H9 (cell line): Measurements from ENCODE around the gene VPS41. TPM values are rescaled to one million over a fixed set of nuclear protein-coding genes. Genes with fewer than 3 reads are reported as not detected.

Experiments used
- DNase-seq: peaks from one replicate; pipeline ENCODE4 v3.0.0-alpha.2; 2017
- H2AFZ ChIP-seq: one replicate; pipeline ENCODE4 v1.6.1; 2013; ENCODE audit warnings: mild to moderate bottlenecking, low read length, control low read depth, moderate library complexity
- H2AK5ac ChIP-seq: 2 replicates; pipeline ENCODE4 v1.6.1; 2013; ENCODE audit warnings: low read length, control low read depth, mixed read lengths; ENCODE audit not compliant: insufficient read length
- H2BK120ac ChIP-seq: one replicate; pipeline ENCODE4 v1.6.1; 2013; ENCODE audit warnings: low read depth, mild to moderate bottlenecking, low read length, control low read depth, inconsistent platforms; ENCODE audit not compliant: poor library complexity, severe bottlenecking
- H2BK12ac ChIP-seq: 2 replicates; pipeline ENCODE4 v1.6.1; 2013; ENCODE audit warnings: low read length, control low read depth, mixed read lengths, low read depth; ENCODE audit not compliant: insufficient read length
- H2BK15ac ChIP-seq: 2 replicates; pipeline ENCODE4 v1.6.1; 2013; ENCODE audit warnings: low read depth, low read length, control low read depth
- H2BK20ac ChIP-seq: one replicate; pipeline ENCODE4 v1.6.1; 2013; ENCODE audit warnings: low read depth, mild to moderate bottlenecking, low read length, control low read depth, inconsistent platforms; ENCODE audit not compliant: poor library complexity, severe bottlenecking
- H2BK5ac ChIP-seq: 2 replicates; pipeline ENCODE4 v1.6.1; 2013; ENCODE audit warnings: low read length, control low read depth, mixed read lengths; ENCODE audit not compliant: insufficient read length
- H3K14ac ChIP-seq: 2 replicates; pipeline ENCODE4 v1.6.1; 2013; ENCODE audit warnings: low read length, control low read depth; ENCODE audit not compliant: insufficient read depth
- H3K18ac ChIP-seq: 2 replicates; pipeline ENCODE4 v1.6.1; 2013; ENCODE audit warnings: low read depth, mild to moderate bottlenecking, mixed read lengths, low read length, control low read depth; ENCODE audit not compliant: insufficient read length
- H3K23ac ChIP-seq: 2 replicates; pipeline ENCODE4 v1.6.1; 2013; ENCODE audit warnings: low read length, control low read depth, mixed read lengths, low read depth; ENCODE audit not compliant: insufficient read length
- H3K23me2 ChIP-seq: 2 replicates; pipeline ENCODE4 v1.6.1; 2013; ENCODE audit warnings: low read depth, mild to moderate bottlenecking, mixed read lengths, low read length, control low read depth; ENCODE audit not compliant: insufficient read length, poor library complexity, severe bottlenecking
- H3K27ac ChIP-seq: 2 replicates; pipeline ENCODE4 v1.5.1; 2013; ENCODE audit warnings: low read length, control low read depth, mixed read lengths, low read depth; ENCODE audit not compliant: insufficient read length
- H3K27me3 ChIP-seq: 2 replicates; pipeline ENCODE4 v1.6.1; 2013; ENCODE audit warnings: low read length, control low read depth, inconsistent platforms; ENCODE audit not compliant: insufficient read depth
- H3K4ac ChIP-seq: 2 replicates; pipeline ENCODE4 v1.6.1; 2013; ENCODE audit warnings: low read depth, mild to moderate bottlenecking, control low read depth, inconsistent platforms, low read length, moderate library complexity
- H3K4me1 ChIP-seq: 2 replicates; pipeline ENCODE4 v1.6.1; 2013; ENCODE audit warnings: low read length, control low read depth, inconsistent platforms; ENCODE audit not compliant: insufficient read depth
- H3K4me2 ChIP-seq: 2 replicates; pipeline ENCODE4 v1.6.1; 2013; ENCODE audit warnings: low read length, control low read depth, mixed read lengths; ENCODE audit not compliant: insufficient read length, insufficient read depth
- H3K56ac ChIP-seq: 2 replicates; pipeline ENCODE4 v1.6.1; 2013; ENCODE audit warnings: low read depth, mild to moderate bottlenecking, mixed read lengths, low read length, control low read depth; ENCODE audit not compliant: insufficient read length
- H3K79me1 ChIP-seq: 2 replicates; pipeline ENCODE4 v1.6.1; 2013; ENCODE audit warnings: low read depth, mild to moderate bottlenecking, moderate library complexity, low read length, control low read depth, inconsistent platforms; ENCODE audit not compliant: insufficient read depth, poor library complexity, severe bottlenecking
- H3K79me2 ChIP-seq: 2 replicates; pipeline ENCODE4 v1.6.1; 2013; ENCODE audit warnings: low read length, control low read depth, inconsistent platforms; ENCODE audit not compliant: insufficient read depth
- H3K9ac ChIP-seq: 2 replicates; pipeline ENCODE4 v1.6.1; 2013; ENCODE audit warnings: low read length, control low read depth, mixed read lengths; ENCODE audit not compliant: insufficient read length; ENCODE audit errors: extremely low read depth
- H3K9me3 ChIP-seq: one replicate; pipeline ENCODE4 v1.6.1; 2013; ENCODE audit warnings: low read depth, low read length, inconsistent platforms; ENCODE audit not compliant: control insufficient read depth
- H3T11ph ChIP-seq: one replicate; pipeline ENCODE4 v1.6.1; 2013; ENCODE audit warnings: mild to moderate bottlenecking, low read length, control low read depth, inconsistent platforms
- H4K20me1 ChIP-seq: one replicate; pipeline ENCODE4 v1.6.1; 2013; ENCODE audit not compliant: control insufficient read depth, insufficient read length, insufficient read depth
- H4K5ac ChIP-seq: 2 replicates; pipeline ENCODE4 v1.6.1; 2013; ENCODE audit warnings: low read depth, mild to moderate bottlenecking, mixed read lengths, low read length, control low read depth; ENCODE audit not compliant: insufficient read length
- H4K8ac ChIP-seq: replicated peaks from 2 replicates; pipeline ENCODE4 v1.6.1; 2013; ENCODE audit warnings: low read length, control low read depth, mixed read lengths, low read depth; ENCODE audit not compliant: insufficient read length
- H4K91ac ChIP-seq: 2 replicates; pipeline ENCODE4 v1.6.1; 2013; ENCODE audit warnings: low read depth, mild to moderate bottlenecking, moderate library complexity, mixed read lengths, low read length, control low read depth; ENCODE audit not compliant: insufficient read length
- H3K27ac Mint-ChIP-seq, 3 experiments: 2 replicates in 2 of 3; 3 replicates in 1 of 3; pipeline ENCODE4 v1.8.0; 2020 to 2021; ENCODE audit warnings: mixed read lengths in 3 of 3, mild to moderate bottlenecking in 1 of 3, moderate library complexity in 1 of 3
- H3K27me3 Mint-ChIP-seq: 2 replicates; pipeline ENCODE4 v1.8.0; 2021; ENCODE audit warnings: low read depth, mild to moderate bottlenecking, moderate library complexity, mixed read lengths
- H3K36me3 Mint-ChIP-seq, 3 experiments: 2 replicates in 2 of 3; 3 replicates in 1 of 3; pipeline ENCODE4 v1.8.0; 2020 to 2021; ENCODE audit warnings: low read depth in 3 of 3, mixed read lengths in 3 of 3; ENCODE audit not compliant: insufficient read depth in 1 of 3
- H3K4me1 Mint-ChIP-seq, 2 experiments: 2 replicates each; pipeline ENCODE4 v1.8.0; 2020; ENCODE audit warnings: mixed read lengths in 2 of 2
- H3K4me3 Mint-ChIP-seq, 2 experiments: 2 replicates in 1 of 2; 3 replicates in 1 of 2; pipeline ENCODE4 v1.8.0; 2020 to 2021; ENCODE audit warnings: mild to moderate bottlenecking in 2 of 2, mixed read lengths in 2 of 2, moderate library complexity in 1 of 2
- H3K9me3 Mint-ChIP-seq, 2 experiments: 2 replicates in 1 of 2; 3 replicates in 1 of 2; pipeline ENCODE4 v1.8.0; 2020; ENCODE audit warnings: mild to moderate bottlenecking in 2 of 2, mixed read lengths in 2 of 2, moderate library complexity in 1 of 2
- WGBS: extraction: QIAGEN DNeasy Blood & Tissue Kit; methylation state at CpG from one replicate; pipeline ENCODE4 v1.1.7; 2013; ENCODE audit warnings: missing lambda C conversion rate, low lambda C conversion rate, mixed read lengths; ENCODE audit not compliant: insufficient read length; ENCODE audit errors: extremely low coverage; 5-methylcytosine and 5-hydroxymethylcytosine counted together
- total RNA-seq: library from RNA; stranded (reverse); gene quantifications from 2 replicates; pipeline ENCODE4 v1.2.1, GENCODE V29; 2021
- TF ChIP-seq, protein P1 (sequence below): fragments of 200-600 bp; sonication (generic); conservative IDR thresholded peaks from 3 replicates; pipeline ENCODE4 v1.8.0; 2021; ENCODE audit warnings: antibody characterized with exemption, mild to moderate bottlenecking

VPS41 gene
- total RNA-seq, 1 experiment from 2014 or later, result 49.3 TPM

DNA sequence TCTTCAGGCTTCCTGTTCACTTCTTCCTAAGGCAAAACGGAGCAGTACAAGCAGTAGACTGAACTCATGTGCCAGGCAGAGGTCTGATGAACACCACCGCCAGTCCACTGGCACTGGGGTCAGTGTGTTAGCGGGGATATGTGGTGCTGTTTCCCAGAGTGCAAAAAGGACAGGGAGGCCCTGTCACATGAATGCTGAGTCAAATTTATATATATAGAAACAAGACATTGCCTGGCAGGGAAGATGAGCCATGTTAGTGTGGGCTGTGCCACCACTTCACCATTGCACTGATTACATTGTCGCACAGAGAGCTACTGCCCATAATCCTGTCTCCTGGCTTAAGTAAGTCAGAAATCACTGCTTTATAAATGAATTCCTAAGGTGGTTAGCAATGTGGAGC, 155.6 kb downstream of the VPS41 start:
- H3K9ac ChIP-seq, result no peak overlapping the region
- peaks cover 10% of the 10 kb centered on the region; the same call in 1 of the 2 replicates for H3K4me1 ChIP-seq
- no peak overlapping the region for H3K56ac ChIP-seq
- H2BK120ac ChIP-seq, result no peak overlapping the region
- no peak overlapping the region; the same call in 1 of the 2 replicates for H3K14ac ChIP-seq
- H3K27ac ChIP-seq, result no peak overlapping the region
- H4K20me1 ChIP-seq, result no peaks in the 10 kb centered on the region
- H3T11ph ChIP-seq, result no peak overlapping the region
- H4K5ac ChIP-seq, result no peak overlapping the region
- no peak overlapping the region for H2AK5ac ChIP-seq
- no peak overlapping the region for H2BK5ac ChIP-seq
- H3K4ac ChIP-seq, result no peak overlapping the region
- H2BK20ac ChIP-seq, result no peak overlapping the region
- Mint-ChIP-seq H3K4me3 (no peak overlapping the region), H3K27ac (peak overlapping the region; percentile 56 to 75 (median 68); a peak in 4 of 7 replicates), H3K36me3 (peaks cover 5 to 22% (median 7%) of the 10 kb centered on the region in 3 experiments; a peak in 6 of 7 replicates), H3K9me3 (no peaks in the 10 kb centered on the region), H3K4me1 (peaks cover 31 to 39% of the 10 kb centered on the region in 2 experiments), H3K27me3 (no peaks in the 10 kb centered on the region)
- H2AFZ ChIP-seq, result no peak overlapping the region
- DNase-seq, result no peak
- H2BK15ac ChIP-seq, result no peak overlapping the region
- no peaks in the 10 kb centered on the region for H3K27me3 ChIP-seq
- H2BK12ac ChIP-seq, result no peak overlapping the region
- H3K79me2 ChIP-seq, result no peaks in the 10 kb centered on the region
- TF ChIP-seq, protein P1, sequence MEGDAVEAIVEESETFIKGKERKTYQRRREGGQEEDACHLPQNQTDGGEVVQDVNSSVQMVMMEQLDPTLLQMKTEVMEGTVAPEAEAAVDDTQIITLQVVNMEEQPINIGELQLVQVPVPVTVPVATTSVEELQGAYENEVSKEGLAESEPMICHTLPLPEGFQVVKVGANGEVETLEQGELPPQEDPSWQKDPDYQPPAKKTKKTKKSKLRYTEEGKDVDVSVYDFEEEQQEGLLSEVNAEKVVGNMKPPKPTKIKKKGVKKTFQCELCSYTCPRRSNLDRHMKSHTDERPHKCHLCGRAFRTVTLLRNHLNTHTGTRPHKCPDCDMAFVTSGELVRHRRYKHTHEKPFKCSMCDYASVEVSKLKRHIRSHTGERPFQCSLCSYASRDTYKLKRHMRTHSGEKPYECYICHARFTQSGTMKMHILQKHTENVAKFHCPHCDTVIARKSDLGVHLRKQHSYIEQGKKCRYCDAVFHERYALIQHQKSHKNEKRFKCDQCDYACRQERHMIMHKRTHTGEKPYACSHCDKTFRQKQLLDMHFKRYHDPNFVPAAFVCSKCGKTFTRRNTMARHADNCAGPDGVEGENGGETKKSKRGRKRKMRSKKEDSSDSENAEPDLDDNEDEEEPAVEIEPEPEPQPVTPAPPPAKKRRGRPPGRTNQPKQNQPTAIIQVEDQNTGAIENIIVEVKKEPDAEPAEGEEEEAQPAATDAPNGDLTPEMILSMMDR, result no peak
- H3K9me3 ChIP-seq, result no peaks in the 10 kb centered on the region
- no peak overlapping the region for H3K4me2 ChIP-seq
- H3K23me2 ChIP-seq, result no peaks in the 10 kb centered on the region
- H4K8ac ChIP-seq, result no peak overlapping the region
- H4K91ac ChIP-seq, result no peak overlapping the region
- no CpG with 5 or more reads among the region's 4 CpGs for WGBS
- H3K23ac ChIP-seq, result no peak overlapping the region
- no peaks in the 10 kb centered on the region for H3K79me1 ChIP-seq
- H3K18ac ChIP-seq, result no peak overlapping the region
